T-helper 1 cell (primary cell): ENCODE data around the gene DBI.
"Not testable (repeated sequence)": the region's sequence is repeated elsewhere in the genome, so short reads cannot be mapped to it uniquely, and the experiment has no call there.

ENCODE experiments used
- DNase-seq, 5 donors: peaks; one replicate each; pipeline ENCODE4 v3.0.0-alpha.2; 2012 to 2020

DBI gene

DNA sequence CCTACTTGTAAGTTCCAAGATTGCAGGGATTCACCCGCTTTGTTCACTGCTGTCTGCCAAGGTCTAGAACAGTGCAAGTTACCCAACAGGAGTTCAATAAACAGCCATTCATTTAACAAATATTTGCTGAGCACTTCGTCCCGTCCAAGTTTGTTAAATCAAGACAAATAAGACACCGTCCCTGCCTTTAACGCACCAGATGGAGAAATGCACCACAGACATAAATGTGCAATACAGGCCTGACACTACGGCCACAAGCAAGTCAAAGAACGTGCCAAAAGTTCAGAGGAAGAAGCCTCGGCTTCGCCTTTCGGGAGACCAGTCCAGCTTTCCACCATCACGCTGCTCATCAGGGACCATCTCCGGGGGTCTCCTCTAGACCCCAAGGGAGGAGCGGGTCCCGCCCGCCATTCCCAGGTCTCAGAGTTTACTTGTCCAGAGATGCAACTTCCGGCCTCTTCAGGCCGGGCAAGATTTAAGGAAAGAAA, 572 bp upstream of the DBI start:
- peak in 1 of 5 donors; percentile 5 for DNase-seq

DNA sequence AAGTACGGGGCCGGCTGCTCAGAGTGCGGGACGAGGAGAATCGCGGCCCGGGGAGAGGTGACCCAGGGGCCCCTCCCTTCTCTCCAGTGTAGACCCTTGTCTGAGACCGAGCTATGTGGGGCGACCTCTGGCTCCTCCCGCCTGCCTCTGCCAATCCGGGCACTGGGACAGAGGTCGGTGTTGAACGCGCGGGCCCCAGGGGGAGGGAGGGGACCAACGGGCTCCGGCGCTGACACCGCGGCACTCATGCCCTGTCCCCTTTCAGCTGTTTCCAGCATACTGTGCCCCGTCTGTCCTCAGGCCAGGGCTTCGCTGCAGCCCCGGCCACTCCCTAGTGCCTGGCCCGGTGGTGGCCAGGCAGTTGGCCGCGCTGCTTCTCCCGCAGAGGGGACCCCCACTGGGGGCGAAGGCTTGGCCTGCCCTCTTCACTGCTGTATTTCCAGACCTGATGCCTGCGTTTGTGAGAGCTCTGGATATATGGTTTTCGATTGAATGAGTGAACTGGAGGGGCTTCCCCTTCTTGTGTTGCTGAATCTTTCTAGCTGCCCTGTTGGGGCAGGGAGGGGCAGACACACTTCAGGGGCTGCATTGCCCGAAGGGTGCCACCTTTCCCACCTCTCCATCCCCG, 809 bp downstream of the DBI start:
- peak; percentile 9 to 52 (median 28) for DNase-seq

DNA sequence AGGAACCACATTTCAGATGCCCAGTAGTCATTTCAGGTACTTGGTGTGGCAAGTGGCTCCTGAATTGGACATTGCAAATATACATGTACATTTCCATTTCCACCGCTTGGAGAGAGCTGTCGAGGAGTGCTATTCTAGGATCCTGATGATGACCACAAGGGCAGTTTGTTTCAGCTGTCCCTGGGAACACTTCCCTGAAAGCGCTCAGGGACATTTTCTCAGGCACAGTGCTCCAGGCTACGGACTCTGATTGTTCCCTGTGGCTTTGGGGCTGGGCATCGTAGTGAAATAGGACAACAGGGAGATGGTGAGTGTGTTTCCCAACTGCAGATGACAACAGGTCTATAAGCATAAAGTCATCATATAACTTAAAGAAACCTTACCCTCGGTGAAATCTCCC, 3.1 kb downstream of the DBI start:
- no peak for DNase-seq

DNA sequence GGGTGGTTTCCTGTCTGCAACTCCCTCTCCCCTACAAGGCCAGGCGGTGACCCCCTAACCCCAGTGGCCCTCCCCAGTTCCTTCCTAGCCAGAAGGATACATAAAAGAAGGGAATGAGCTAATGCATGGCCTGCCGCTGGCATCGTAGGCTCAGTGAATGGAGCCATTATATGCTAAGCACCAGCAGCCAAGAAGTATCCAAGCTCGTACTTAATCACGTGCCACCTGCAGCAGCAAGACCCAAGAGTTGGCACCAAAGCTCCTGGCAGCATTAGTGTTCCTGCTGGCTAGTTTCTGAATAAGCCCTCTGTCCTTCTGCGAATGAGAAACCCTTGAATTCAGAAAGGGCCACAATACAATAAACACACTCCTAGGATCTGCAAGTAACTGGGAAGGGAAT, 4.3 kb downstream of the DBI start:
- no peak for DNase-seq

DNA sequence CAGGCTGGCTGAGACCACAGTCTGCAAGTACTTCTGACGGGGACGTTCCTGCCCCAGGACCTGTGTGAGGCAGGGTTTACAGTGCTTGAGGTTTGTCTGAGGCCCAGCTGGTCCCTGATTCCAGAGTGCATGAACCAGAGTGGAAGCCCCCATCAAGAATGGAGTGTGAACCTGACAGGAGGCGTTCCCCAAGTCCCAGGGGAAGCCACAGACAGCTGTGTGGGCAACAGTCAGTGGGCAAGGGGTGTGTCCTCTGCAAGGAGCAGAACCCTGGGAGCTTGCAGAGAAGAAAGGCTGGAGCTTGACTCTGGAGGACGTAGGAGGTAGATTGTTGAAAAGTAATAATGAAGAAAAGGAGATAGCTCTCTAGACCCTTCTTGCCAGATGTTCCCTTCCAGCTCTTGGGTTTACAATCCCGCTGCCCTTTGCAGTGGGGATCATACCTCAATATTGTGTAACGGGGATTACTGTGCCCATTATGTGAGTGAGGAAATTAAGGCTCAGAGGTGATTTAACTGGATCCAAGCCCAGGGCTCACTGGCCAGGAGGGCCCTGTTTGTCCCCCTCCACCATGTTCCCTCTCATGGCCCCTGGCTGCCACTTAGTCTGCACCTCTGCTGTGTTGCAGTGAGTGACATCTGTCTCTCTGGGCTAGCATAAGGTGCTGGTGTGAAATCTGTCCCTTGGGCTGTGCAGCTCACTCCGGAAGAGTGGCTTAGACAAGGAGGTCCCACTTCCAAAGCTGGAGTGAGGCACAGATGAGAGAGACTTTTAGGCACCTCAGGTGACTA, 6.2 kb downstream of the DBI start:
- DNase-seq = no peak

DNA sequence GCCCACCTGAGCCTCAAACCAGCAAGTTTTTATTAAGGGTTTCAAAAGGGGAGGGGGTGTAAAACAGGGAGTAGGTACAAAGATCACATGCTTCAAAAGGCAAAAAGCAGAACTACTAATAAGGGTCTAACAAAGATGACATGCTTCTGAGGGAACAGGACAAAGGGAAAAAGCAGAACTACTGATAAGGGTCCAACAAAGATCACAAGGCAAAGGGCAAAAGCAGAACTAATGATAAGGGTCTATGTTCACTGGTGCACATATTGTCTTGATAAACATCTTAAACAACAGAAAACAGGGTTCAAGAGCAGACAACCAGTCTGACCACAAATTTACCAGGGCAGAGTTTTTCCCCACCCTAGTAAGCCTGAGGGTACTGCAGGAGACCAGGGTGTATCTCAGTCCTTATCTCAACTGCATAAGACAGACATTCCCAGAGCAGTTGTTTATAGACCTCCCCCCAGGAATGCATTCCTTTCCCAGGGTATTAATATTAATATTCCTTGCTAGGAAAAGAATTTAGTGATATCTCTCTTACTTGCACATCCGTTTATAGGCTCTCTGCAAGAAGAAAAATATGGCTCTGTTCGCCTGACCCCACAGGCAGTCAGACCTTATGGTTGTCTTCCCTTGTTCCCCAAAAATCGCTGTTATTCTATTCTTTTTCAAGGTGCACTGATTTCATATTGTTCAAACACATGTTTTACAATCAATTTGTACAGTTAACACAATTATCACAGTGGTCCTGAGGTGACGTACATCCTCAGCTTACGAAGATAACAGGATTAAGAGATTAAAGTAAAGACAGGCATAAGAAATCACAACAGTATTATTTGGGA, 7.3 kb downstream of the DBI start:
- not testable (repeated sequence) for DNase-seq

DNA sequence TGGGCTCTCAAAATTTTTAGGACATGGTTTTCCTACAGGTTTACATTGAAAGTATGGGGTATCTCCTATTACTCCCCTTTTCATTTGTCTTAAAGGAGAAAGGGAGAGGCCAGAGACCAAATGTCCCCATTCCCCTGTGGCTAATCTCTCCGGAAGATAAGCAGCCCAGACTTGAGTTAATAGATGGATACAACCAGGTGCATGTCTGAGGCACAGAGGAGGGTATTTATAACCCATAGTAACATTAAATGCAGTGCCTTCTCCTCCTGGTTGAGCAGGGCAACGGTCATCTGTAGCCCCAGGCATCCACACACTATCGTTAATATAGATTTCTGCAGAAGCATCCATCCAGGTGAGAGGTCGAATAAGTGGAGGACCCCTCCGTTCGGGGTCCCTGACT, 9.6 kb downstream of the DBI start:
- DNase-seq = not testable (repeated sequence)

DNA sequence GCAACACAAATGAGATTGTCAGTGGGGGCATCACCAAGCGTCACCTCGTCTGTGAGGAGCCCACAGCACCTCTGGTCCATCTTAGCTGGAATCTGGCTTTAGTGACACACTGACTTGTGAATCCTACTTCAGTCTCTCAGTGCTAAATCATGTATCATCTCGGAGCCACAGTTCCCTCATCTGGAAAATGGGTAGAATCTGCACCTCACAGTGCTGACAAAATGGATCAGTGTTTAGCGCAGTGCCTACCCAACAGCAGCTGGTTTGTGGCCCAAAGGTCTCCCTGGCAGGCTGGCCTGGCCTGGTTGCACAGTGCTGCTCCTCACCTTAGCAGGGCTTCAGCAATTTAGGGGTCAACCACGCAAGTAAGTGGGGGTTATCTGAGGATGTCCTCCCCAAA, 10.0 kb downstream of the DBI start:
- DNase-seq = no peak

DNA sequence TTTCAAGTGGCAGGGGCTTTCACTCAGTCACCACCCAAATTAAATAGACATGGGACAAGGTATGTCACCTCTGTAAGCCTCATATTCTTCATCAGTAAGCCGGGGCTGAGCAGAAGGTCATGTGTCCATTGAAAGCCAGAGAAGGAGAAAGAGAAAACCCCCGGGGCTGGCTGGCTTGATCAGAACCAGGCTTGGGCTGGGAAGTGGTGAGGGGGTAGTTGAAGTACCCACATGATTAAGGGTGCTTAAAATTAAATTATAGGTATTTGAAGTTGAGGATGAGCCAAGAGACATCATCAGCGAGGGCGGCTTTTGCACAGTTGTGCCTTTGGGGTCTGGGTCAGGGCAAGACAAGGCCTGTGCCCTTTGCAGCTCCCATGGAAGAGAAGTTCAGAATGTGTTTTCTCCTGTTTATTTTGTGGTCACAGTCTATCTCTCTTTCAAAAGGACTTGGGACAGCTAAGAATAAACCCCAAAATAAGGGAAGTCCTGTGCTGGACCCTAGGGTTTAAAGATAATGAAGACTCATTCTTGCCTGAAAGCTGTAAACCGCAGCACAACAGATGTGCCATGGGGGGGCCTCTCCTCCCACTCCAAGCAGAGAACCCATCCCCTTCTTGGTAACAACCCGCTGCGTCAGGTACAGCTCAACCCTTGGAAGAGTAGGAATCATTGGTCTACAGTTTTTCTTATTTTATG, 10.7 kb downstream of the DBI start:
- DNase-seq = no peak

DNA sequence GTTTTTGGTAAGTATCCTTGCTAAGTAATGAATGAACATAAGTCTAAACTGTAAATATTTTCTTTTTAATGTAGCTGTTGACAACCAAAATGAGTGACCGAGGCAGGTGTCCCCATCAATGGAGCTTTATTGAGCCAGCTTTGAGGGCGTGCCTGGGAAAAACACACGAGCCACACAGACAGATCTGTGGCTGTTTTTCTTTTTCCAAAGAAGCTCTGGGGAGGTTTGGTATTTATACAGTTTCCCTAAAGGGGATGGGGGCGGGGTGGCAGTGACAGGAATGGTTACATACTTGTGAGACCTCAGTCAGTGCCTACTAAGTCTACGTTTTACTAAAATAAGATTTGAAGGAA, 11.2 kb downstream of the DBI start:
- no peak for DNase-seq

DNA sequence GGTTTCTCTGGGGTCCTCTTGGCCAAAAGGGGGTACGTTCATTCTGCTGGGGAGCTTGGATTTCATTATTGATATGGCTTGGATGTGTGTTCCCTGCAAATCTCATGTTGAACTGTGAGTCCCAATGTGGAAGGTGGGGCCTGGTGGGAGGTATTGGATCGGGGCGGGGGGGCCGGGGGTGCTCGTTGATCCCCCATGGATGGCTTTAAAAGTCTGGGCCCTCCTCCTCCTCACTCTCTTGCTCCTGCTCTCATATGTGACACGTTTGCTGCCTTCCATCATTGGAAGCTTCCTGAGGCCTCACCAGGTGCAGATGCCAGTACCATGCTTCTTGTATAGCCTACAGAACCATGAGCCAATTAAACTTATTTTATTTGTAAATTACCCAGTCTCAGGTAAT, 11.8 kb downstream of the DBI start:
- no peak for DNase-seq

DNA sequence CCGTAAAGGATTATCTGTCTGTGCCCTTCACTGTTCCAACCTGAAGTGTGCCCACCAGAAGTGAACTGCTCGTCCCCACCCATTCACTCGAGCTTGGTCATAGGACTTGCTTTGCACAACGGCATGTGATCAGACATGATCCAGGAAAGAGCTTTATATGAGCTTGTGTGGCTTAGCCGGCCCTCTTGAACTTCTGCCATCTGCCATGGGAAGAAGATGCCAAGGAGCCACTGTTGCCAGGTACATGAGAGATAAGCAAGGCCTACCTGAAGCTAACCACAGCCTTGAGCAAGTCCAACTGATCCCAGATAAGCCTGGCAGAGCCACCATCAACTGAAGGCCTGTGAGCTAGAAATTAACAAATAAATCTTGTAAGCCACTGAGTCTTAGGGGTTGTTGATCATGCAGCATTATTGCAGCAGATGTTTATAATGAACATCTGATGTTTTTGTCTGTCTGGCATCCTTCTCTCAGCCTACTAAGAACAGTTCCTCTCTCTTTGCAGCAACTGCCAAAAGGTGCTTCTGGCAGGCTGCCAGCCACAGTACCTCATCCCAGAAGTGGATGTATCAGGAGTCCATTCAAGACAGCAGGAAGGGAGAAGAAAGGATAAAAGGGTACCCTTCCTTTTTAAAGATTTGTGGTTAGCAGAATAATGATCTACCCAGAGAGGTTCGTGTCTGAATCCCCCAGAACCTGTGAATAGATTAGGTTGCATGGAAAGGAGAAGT, 16.8 kb downstream of the DBI start:
- DNase-seq = no peak

DNA sequence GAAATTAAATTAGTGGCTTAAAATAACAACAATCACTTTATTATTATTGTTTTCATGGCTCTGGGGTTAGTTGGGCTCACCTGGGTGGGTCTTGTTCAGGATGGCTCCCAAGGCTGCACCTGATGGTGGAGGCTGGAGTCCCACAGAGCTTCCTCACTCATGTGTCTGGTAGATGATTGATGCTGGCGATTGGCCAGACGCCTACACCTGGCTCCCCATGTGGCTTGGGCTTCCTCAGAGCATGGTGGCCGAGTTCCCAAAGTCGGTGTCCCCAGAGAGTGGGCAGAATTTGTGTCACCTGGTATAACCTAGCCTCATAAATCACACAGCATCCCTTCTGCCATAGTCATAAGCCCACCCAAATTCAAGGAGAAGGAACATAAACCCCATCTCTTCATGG, 18.2 kb downstream of the DBI start:
- DNase-seq = no peak

DNA sequence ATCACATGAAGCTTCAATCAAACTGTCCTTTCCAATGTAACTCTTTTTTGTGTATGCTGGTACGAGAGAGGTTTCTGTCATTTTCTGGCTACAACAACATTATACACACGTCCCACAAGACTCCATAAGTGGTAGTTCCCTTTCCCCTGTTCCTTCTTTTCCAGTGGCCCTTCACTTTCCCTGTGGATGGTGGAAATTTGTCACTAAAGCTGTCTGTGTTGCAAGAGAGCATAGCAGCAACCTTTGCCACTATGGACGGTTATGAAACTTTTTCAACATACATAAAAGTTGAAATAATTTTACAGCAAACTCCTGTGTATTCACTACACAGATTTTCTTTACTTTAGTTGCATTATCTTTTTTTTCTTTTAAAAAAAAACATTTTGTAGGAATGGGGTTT, 18.7 kb downstream of the DBI start:
- no peak for DNase-seq

DNA sequence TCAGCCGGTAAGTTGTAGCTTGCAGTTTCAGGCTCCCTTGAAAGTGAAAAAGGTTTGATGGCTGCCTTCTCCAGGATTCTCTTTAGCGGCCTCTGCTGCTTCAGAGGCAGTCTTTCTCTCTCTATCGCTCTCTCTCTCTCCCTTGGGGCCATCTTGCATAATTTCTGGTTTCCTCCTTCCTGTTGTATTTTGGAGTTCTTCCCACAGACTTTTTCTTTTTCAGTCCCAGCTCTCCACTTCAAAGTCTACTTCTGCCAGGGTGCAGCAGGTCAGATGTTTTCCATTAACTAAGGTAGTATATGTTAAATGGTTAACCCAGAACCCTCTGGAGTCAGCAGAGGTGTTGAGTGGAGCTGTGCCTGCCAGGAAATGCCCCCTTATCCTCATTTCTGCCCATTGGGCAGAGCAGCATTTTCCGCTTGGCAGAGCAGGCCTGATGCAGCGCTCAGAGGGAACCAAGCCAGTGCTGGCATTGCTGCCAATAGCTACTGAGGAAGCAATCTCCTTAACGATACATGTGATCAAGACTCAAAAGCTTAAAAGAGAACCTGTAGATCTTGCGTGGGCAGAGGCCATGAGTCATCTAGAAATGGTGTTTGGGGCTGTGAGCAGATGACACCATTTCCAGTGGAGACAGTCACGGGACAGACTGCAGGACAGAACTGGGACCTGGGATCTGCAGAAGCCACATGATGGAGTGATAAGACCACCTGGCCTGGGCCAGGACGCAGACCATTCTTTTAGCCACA, 20.8 kb downstream of the DBI start:
- no peak for DNase-seq

DNA sequence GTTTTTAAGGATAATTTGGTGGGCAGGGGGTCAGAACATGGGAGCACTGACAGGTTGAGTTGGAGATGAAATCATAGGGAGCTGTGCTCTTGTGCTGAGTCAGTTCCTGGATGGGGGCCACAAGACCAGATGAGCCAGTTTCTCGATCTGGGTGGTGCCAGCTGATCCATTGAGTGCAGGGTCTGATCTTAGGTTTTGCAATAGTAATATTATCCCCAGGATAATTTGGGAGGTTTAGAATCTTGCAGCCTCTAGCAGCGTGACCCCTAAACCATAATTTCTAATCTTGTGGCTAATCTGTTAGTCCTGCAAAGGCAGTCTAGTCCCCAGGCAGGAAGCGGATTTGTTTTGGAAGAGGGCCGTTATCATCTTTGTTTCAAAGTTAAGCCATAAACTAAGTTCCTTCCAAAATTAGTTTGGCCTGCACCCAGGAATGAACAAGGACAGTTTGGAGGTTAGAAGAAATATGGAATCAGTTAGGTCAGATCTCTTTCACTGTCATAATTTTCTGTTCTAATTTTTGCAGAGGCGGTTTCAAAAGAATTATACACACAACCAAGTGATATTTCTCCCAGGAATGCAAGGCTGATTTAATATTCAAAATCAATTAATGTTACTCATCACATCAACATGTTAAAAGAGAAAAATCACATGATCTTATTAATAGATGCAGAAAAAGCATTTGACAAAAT, 23.0 kb downstream of the DBI start:
- no peak for DNase-seq

DNA sequence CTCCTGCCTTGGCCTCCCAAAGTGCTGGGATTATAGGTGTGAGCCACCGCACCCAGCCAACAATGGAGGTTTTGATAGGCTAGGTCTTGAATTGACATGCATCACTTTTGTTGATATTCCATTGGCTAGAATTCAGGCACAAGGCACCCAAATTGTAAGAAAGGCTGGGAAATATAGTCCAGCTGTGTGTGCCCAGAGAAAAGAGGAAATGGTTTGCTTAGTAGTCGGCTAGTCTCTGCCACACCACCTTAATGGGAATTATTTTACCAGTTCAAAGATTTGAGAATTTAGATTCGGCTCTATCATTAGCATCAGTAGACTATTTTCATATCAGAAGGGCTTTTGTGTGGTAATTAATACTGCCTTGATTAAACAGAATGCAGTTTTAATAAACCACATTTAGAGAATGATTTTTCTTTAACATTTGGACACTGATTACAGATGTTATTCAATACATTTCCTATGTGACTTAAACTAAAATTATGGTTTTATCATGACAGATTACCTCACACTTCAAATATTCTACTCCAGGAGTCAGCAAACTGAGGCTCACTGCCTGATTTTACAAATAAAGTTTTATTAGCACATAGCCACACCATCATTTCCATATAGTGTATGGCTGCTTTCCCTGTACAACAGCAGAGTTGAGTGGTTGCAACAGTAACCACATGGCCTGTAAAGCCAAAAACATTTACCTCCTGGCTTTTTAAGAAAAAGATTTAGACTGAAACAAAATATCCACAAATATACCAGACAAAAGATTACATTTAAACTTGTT, 27.4 kb downstream of the DBI start:
- DNase-seq = no peak

DNA sequence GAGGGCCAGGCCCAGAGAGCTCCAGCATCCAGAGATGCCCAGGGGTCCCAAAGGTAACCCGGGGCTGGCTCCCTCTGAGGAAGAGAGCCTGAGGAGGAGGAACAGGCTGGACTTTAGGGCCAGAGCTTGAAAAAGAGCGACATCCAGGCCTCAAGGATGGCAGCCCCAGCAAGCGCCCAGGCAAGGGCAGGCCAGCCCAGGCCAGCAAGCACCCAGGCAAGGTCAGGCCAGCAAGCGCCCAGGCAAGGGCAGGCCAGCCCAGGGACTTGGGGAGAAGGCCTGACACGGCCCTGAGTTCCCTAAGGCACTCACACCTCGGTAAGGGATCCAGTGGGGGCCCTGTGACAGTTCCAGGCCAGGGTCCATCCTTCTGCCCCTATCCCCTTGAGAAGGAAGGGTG, 30.4 kb downstream of the DBI start:
- DNase-seq = no peak

DNA sequence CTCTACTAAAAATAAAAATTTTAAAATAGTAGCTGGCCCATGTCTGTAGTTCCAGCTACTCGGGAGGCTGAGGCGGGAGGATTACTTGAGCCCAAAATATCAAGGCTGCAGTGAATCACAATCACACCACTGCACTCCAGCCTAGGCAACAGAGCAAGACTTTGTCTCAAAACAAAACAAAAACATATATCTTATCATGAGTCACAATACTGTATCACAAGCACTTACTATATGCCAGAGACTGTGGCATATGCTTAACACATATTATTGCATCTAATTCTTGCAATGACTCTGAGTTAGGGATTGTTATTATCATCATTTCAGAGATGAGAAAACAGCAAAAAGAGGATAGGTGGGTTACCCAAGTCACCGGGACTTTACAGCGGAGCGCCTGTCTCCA, 35.3 kb downstream of the DBI start:
- no peak for DNase-seq
